HepG2 (cell line): Measurements from ENCODE around the gene ABAT. TPM values are rescaled to one million over a fixed set of nuclear protein-coding genes. Genes with fewer than 3 reads are reported as not detected.
A peak's percentile ranks its signal among the peaks of the same experiment; 100 is the strongest.

Experiments used
- IRX3 ChIP-seq: sonication (generic); formaldehyde crosslinking; IDR thresholded peaks from 2 replicates; pipeline ENCODE4 v1.8.1; 2023; ENCODE audit warnings: mild to moderate bottlenecking, low read depth, missing genetic modification reagents, borderline replicate concordance
- JDP2 ChIP-seq: sonication (generic); formaldehyde crosslinking; IDR thresholded peaks from 2 replicates; pipeline ENCODE4 v1.8.1; 2022; ENCODE audit warnings: missing genetic modification reagents, borderline replicate concordance
- NFIC ChIP-seq: IDR thresholded peaks from 2 replicates; pipeline ENCODE4 v1.6.1; 2012; ENCODE audit warnings: mild to moderate bottlenecking, low read length, inconsistent platforms
- NRL ChIP-seq: sonication (generic); formaldehyde crosslinking; IDR thresholded peaks from 2 replicates; pipeline ENCODE4 v1.5.0; 2020; ENCODE audit warnings: missing genetic modification reagents, mild to moderate bottlenecking, moderate library complexity, borderline replicate concordance
- SOX13 ChIP-seq, 3 experiments: fragments of 450-650 bp in 1 of 3; sonication (generic) in 1 of 3; formaldehyde crosslinking in 1 of 3; IDR thresholded peaks in 2 of 3; conservative IDR thresholded peaks in 1 of 3; 2 replicates each; pipeline versions ENCODE4 v1.5.0 to v1.6.1; 2016 to 2020; ENCODE audit warnings: antibody characterized with exemption in 1 of 3, mild to moderate bottlenecking in 1 of 3, missing compliant biosample characterization in 1 of 3, missing genetic modification reagents in 1 of 3, moderate library complexity in 1 of 3
- ZEB1 ChIP-seq: IDR thresholded peaks from 2 replicates; pipeline ENCODE4 v1.6.1; 2012; ENCODE audit warnings: mild to moderate bottlenecking, low read depth, inconsistent platforms; ENCODE audit not compliant: insufficient replicate concordance
- ZNF296 ChIP-seq: sonication (generic); formaldehyde crosslinking; conservative IDR thresholded peaks from 2 replicates; pipeline ENCODE4 v1.5.0; 2020; ENCODE audit warnings: mild to moderate bottlenecking, missing genetic modification reagents
- ZNF33A ChIP-seq: sonication (generic); formaldehyde crosslinking; IDR thresholded peaks from 2 replicates; pipeline ENCODE4 v1.5.1; 2020; ENCODE audit warnings: missing genetic modification reagents, mild to moderate bottlenecking, moderate library complexity, borderline replicate concordance
- ZNF672 ChIP-seq: sonication (generic); formaldehyde crosslinking; IDR thresholded peaks from 2 replicates; pipeline ENCODE4 v1.8.1; 2022; ENCODE audit warnings: missing genetic modification reagents
- ZNF816 ChIP-seq: sonication (generic); formaldehyde crosslinking; IDR thresholded peaks from 2 replicates; pipeline ENCODE4 v1.8.0; 2022; ENCODE audit warnings: missing genetic modification reagents, mild to moderate bottlenecking, borderline replicate concordance
- polyA plus RNA-seq, 8 experiments: library from polyadenylated mRNA; depleted of rRNA in 3 of 8; stranded (reverse) in 7 of 8; unstranded in 1 of 8; fragments of >200 nt; fragmentation: Illumina TruSeq in 4 of 8; extraction: Trizol in 4 of 8; gene quantifications; 2 replicates each; pipeline versions ENCODE4 v1.2.1 to v1.2.3, GENCODE V29; 2011 to 2016; ENCODE audit warnings: low read depth in 4 of 8, missing spikeins in 1 of 8, mixed read lengths in 1 of 8; ENCODE audit not compliant: insufficient read depth in 1 of 8
- total RNA-seq, 5 experiments: library from RNA; depleted of rRNA; stranded (reverse); fragments of >200 nt; fragmentation: Illumina TruSeq; extraction: Trizol; gene quantifications; 2 replicates each; pipeline ENCODE4 v1.2.3, GENCODE V29; 2016; ENCODE audit warnings: low read depth in 1 of 5
- TF ChIP-seq, protein P1 (sequence below): sonication (generic); formaldehyde crosslinking; IDR thresholded peaks from 2 replicates; pipeline ENCODE4 v1.4.0; 2020; ENCODE audit warnings: mild to moderate bottlenecking, missing genetic modification reagents
- TF ChIP-seq, protein P2 (sequence below): sonication (generic); formaldehyde crosslinking; IDR thresholded peaks from 2 replicates; pipeline ENCODE4 v1.4.0; 2020; ENCODE audit warnings: missing genetic modification reagents

The ABAT gene
- total and polyA plus RNA-seq, 2 of the 13 experiments (the other 11 are each of a cell fraction or from before 2014, with no cell fraction given) = 47.6 to 97.3 TPM

GRCh38 chr16:8796469-8797363, 122.3 kb downstream of the ABAT start (continued):
- 0 out of 2 replicates have a peak, but pooled peaks have one; percentile 5 for TF ChIP-seq NRL (CRISPR knock-in tag)
- TF ChIP-seq ZNF816 (CRISPR knock-in tag) = peak; percentile 26
- peak; percentile 9; the same call in 1 of the 2 replicates for TF ChIP-seq JDP2 (CRISPR knock-in tag)
- peak; percentile 40; the same call in 1 of the 2 replicates for TF ChIP-seq NFIC
- no peak for TF ChIP-seq SOX13 (IDR thresholded peaks at IDR 0.05)
- TF ChIP-seq SOX13 (CRISPR knock-in tag; conservative IDR thresholded peaks at IDR 0.05 in 1 of 2, IDR thresholded peaks at IDR 0.05 in 1 of 2) = 0 out of 4 replicates have a peak, but pooled peaks of 1 of the 2 experiments have one; percentile 21
- TF ChIP-seq ZNF672 (CRISPR knock-in tag) = no peak
- TF ChIP-seq IRX3 (CRISPR knock-in tag) = peak; percentile 21; the same call in 1 of the 2 replicates
- TF ChIP-seq ZNF296 (CRISPR knock-in tag) = peak; percentile 65; the same call in 1 of the 2 replicates
- TF ChIP-seq, protein P1, sequence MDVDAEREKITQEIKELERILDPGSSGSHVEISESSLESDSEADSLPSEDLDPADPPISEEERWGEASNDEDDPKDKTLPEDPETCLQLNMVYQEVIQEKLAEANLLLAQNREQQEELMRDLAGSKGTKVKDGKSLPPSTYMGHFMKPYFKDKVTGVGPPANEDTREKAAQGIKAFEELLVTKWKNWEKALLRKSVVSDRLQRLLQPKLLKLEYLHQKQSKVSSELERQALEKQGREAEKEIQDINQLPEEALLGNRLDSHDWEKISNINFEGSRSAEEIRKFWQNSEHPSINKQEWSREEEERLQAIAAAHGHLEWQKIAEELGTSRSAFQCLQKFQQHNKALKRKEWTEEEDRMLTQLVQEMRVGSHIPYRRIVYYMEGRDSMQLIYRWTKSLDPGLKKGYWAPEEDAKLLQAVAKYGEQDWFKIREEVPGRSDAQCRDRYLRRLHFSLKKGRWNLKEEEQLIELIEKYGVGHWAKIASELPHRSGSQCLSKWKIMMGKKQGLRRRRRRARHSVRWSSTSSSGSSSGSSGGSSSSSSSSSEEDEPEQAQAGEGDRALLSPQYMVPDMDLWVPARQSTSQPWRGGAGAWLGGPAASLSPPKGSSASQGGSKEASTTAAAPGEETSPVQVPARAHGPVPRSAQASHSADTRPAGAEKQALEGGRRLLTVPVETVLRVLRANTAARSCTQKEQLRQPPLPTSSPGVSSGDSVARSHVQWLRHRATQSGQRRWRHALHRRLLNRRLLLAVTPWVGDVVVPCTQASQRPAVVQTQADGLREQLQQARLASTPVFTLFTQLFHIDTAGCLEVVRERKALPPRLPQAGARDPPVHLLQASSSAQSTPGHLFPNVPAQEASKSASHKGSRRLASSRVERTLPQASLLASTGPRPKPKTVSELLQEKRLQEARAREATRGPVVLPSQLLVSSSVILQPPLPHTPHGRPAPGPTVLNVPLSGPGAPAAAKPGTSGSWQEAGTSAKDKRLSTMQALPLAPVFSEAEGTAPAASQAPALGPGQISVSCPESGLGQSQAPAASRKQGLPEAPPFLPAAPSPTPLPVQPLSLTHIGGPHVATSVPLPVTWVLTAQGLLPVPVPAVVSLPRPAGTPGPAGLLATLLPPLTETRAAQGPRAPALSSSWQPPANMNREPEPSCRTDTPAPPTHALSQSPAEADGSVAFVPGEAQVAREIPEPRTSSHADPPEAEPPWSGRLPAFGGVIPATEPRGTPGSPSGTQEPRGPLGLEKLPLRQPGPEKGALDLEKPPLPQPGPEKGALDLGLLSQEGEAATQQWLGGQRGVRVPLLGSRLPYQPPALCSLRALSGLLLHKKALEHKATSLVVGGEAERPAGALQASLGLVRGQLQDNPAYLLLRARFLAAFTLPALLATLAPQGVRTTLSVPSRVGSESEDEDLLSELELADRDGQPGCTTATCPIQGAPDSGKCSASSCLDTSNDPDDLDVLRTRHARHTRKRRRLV = no peak
- 0 out of 2 replicates have a peak, but pooled peaks have one; percentile 60 for TF ChIP-seq ZNF33A (CRISPR knock-in tag)
- TF ChIP-seq, protein P2, sequence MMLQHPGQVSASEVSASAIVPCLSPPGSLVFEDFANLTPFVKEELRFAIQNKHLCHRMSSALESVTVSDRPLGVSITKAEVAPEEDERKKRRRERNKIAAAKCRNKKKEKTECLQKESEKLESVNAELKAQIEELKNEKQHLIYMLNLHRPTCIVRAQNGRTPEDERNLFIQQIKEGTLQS (CRISPR knock-in tag) = 0 out of 2 replicates have a peak, but pooled peaks have one; percentile 13
- TF ChIP-seq ZEB1 = peak; percentile 8
